BJ (cell line): ENCODE measurements around the gene CDH18. TPM values are rescaled to one million over a fixed set of nuclear protein-coding genes. Genes with fewer than 3 reads are reported as not detected.

ENCODE experiments used
- CTCF ChIA-PET: fragments of 350-600 bp; formaldehyde crosslinking; extraction: SDS; loops from one replicate; lab custom pipeline; 2021; ENCODE audit warnings: antibody characterized with exemption, inconsistent platforms; lab: Yijun Ruan, JAX
- POLR2A ChIA-PET: fragments of 300-600 bp; sonication (Branson Sonifier 250); formaldehyde crosslinking; extraction: SDS; loops from one replicate; lab custom pipeline; 2021; ENCODE audit warnings: antibody characterized with exemption; lab: Charles Lee
- DNase-seq: peaks from one replicate; pipeline ENCODE4 v3.0.0-alpha.2; 2011; ENCODE audit warnings: low read depth
- H3K27me3 ChIP-seq: 2 replicates; pipeline ENCODE4 v1.6.0; 2011; ENCODE audit warnings: low read length; ENCODE audit not compliant: control insufficient read depth, insufficient read depth
- H3K36me3 ChIP-seq: 2 replicates; pipeline ENCODE4 v1.5.1; 2011; ENCODE audit warnings: low read length; ENCODE audit not compliant: control insufficient read depth, insufficient read depth
- H3K4me3 ChIP-seq: 2 replicates; pipeline ENCODE4 v1.5.1; 2011; ENCODE audit warnings: low read depth, mild to moderate bottlenecking, control low read depth, low read length
- polyA plus RNA-seq: library from polyadenylated mRNA; depleted of rRNA; stranded (reverse); fragments of >200 nt; gene quantifications from 2 replicates; pipeline ENCODE4 v1.2.3, GENCODE V29; 2011
- TF ChIP-seq, protein P1 (sequence below): IDR thresholded peaks from 2 replicates; pipeline ENCODE4 v1.5.1; 2011; ENCODE audit warnings: low read depth, mild to moderate bottlenecking, control low read depth, inconsistent platforms, low read length, moderate library complexity; ENCODE audit not compliant: insufficient read depth

CDH18 gene
- polyA plus RNA-seq, 1 experiment, result 0.31 TPM

- POLR2A ChIA-PET, result no interaction called here
- TF ChIP-seq, protein P1, sequence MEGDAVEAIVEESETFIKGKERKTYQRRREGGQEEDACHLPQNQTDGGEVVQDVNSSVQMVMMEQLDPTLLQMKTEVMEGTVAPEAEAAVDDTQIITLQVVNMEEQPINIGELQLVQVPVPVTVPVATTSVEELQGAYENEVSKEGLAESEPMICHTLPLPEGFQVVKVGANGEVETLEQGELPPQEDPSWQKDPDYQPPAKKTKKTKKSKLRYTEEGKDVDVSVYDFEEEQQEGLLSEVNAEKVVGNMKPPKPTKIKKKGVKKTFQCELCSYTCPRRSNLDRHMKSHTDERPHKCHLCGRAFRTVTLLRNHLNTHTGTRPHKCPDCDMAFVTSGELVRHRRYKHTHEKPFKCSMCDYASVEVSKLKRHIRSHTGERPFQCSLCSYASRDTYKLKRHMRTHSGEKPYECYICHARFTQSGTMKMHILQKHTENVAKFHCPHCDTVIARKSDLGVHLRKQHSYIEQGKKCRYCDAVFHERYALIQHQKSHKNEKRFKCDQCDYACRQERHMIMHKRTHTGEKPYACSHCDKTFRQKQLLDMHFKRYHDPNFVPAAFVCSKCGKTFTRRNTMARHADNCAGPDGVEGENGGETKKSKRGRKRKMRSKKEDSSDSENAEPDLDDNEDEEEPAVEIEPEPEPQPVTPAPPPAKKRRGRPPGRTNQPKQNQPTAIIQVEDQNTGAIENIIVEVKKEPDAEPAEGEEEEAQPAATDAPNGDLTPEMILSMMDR, result no peak
- H3K27me3 ChIP-seq, result no peaks in the 10 kb centered on the region
- no peak overlapping the region for H3K4me3 ChIP-seq
- no peak for DNase-seq
- CTCF ChIA-PET, result no interaction called here
- no peaks in the 10 kb centered on the region for H3K36me3 ChIP-seq
These were observed 259.4 kb downstream of the CDH18 start for GRCh38 chr5:19728571-19728970.

- TF ChIP-seq, protein P1, result no peak
- POLR2A ChIA-PET, result no interaction called here
These were observed 268.9 kb downstream of the CDH18 start for GRCh38 chr5:19719109-19719508.

DNA sequence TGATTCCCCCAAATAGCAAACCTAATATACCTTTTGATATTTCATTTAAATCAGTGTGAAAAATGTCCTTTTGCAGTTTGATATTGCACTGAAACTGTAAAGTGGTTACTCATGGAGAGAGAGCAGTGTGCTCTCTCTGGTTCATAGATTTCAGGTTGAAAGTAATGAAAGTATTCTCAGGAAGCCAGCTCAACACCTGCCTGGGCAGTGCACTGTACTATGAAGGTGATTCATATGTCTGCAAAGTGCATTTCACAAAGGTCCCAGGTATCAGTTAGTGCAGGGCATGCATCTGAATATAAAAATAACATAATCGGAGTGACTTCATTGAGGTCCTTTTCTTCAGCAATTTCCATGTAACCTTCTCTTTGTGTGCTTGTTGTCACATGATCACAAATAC, 274.3 kb downstream of the CDH18 start:
- Histone ChIP-seq H3K36me3 (no peaks in the 10 kb centered on the region), H3K4me3 (no peak overlapping the region), H3K27me3 (no peaks in the 10 kb centered on the region)
- ChIA-PET POLR2A (no interaction called here), CTCF (no interaction called here)
- TF ChIP-seq, protein P1, result no peak
- DNase-seq, result no peak

More at GRCh38 chr5:19719109-19719508, 268.9 kb downstream of the CDH18 start:
- H3K27me3 ChIP-seq, result no peaks in the 10 kb centered on the region
- CTCF ChIA-PET, result no interaction called here
- no peaks in the 10 kb centered on the region for H3K36me3 ChIP-seq
- H3K4me3 ChIP-seq, result no peak overlapping the region
- no peak for DNase-seq

DNA sequence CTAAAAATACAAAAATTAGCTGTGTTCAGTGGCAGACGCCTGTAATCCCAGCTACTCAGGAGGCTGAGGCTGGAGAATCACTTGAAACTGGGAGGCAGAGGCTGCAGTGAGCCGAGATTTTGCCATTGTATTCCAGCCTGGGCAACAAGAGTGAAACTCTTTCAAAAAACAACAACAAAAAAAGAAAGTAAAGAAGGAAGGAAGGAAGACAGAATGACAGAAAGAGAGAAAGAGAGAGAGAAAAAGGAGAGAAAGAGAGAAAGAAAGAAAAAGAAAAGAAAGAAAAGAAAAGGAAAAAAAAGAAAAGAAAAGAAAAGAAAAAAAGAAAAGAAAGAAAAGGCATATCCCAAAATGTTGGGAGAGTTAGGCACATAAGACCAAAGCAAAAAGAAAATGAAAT, 278.6 kb downstream of the CDH18 start:
- no peaks in the 10 kb centered on the region for H3K27me3 ChIP-seq
- ChIA-PET POLR2A (no interaction called here), CTCF (no interaction called here)
- DNase-seq, result no peak
- H3K4me3 ChIP-seq, result no peak overlapping the region
- TF ChIP-seq, protein P1, result no peak
- H3K36me3 ChIP-seq, result no peaks in the 10 kb centered on the region

GRCh38 chr5:19706776-19707175, 281.2 kb downstream of the CDH18 start:
- TF ChIP-seq, protein P1, result no peak

More at GRCh38 chr5:19706776-19707175, 281.2 kb downstream of the CDH18 start:
- H3K27me3 ChIP-seq, result no peaks in the 10 kb centered on the region
- no peak overlapping the region for H3K4me3 ChIP-seq
- H3K36me3 ChIP-seq, result no peaks in the 10 kb centered on the region
- POLR2A ChIA-PET, result no interaction called here
- CTCF ChIA-PET, result no interaction called here
- DNase-seq, result no peak
